GM12878 (cell line): ENCODE measurements around the gene S100A6. TPM values are rescaled to one million over a fixed set of nuclear protein-coding genes. Genes with fewer than 3 reads are reported as not detected.

Experiments
- ATAC-seq: fragments of 200-7000 bp; cut with Tn5 transposase; 3 replicates; pipeline ENCODE4 v1.9.1; 2020; ENCODE audit warnings: mild to moderate bottlenecking, moderate library complexity
- BruUV-seq: library from RNA; stranded (reverse); fragments of 400-500 nt; replicated peaks from 2 replicates; lab custom pipeline; 2021; lab: Mats Ljungman, UMichigan
- CTCF ChIA-PET: fragments of 300-600 bp; sonication (Branson Sonifier 250); formaldehyde crosslinking; extraction: SDS; loops from one replicate; lab custom pipeline; 2021; ENCODE audit warnings: inconsistent platforms; lab: Yijun Ruan, JAX
- POLR2A ChIA-PET: fragments of 350-600 bp; formaldehyde crosslinking; extraction: SDS; loops from one replicate; lab custom pipeline; 2021; ENCODE audit warnings: inconsistent platforms; lab: Charles Lee
- RAD21 ChIA-PET: fragments of 300-600 bp; sonication (Branson Sonifier 250); formaldehyde crosslinking; loops from one replicate; lab custom pipeline; 2023; ENCODE audit warnings: antibody characterized with exemption; ENCODE audit not compliant: unreplicated experiment; lab: Charles Lee
- SMC1A ChIA-PET: fragments of 300-600 bp; sonication (Branson Sonifier 250); formaldehyde crosslinking; loops from one replicate; lab custom pipeline; 2023; ENCODE audit not compliant: unreplicated experiment, uncharacterized antibody; lab: Charles Lee
- DNase-seq: peaks from one replicate; pipeline ENCODE4 v3.0.0-alpha.2; 2011; ENCODE audit warnings: low read depth, low spot score
- FAIRE-seq: peaks from 3 replicates; lab custom pipeline; 2011; peaks lifted over from hg19 to GRCh38; lab: Jason Lieb, UNC
- H2AFZ ChIP-seq: 2 replicates; pipeline ENCODE4 v1.6.0; 2011; ENCODE audit warnings: low read depth, low read length, control low read depth; ENCODE audit not compliant: control insufficient read depth
- H3K27ac ChIP-seq: 2 replicates; pipeline ENCODE4 v1.5.1; 2011; ENCODE audit warnings: control low read depth; ENCODE audit not compliant: control insufficient read depth, insufficient read depth
- H3K27me3 ChIP-seq, 2 experiments: replicated peaks in 1 of 2; 2 replicates each; pipeline versions ENCODE4 v1.6.0 to v1.6.1; 2011; ENCODE audit warnings: low read length in 1 of 2; ENCODE audit not compliant: control insufficient read depth in 2 of 2, insufficient read depth in 2 of 2
- H3K36me3 ChIP-seq, 2 experiments: 2 replicates each; pipeline ENCODE4 v1.5.1; 2011; ENCODE audit warnings: low read length in 1 of 2; ENCODE audit not compliant: control insufficient read depth in 2 of 2, insufficient read depth in 2 of 2
- H3K4me1 ChIP-seq: 2 replicates; pipeline ENCODE4 v1.6.1; 2011; ENCODE audit warnings: mild to moderate bottlenecking, low read length, moderate library complexity, mixed read lengths; ENCODE audit not compliant: control insufficient read depth, insufficient read depth
- H3K4me2 ChIP-seq: 2 replicates; pipeline ENCODE4 v1.6.0; 2011; ENCODE audit warnings: control low read depth; ENCODE audit not compliant: control insufficient read depth, insufficient read depth
- H3K4me3 ChIP-seq: fragments of 200-600 bp; sonication (generic); 2 replicates; pipeline ENCODE4 v1.5.1; 2016
- H3K79me2 ChIP-seq: 2 replicates; pipeline ENCODE4 v1.6.0; 2011; ENCODE audit warnings: low read length; ENCODE audit not compliant: control insufficient read depth, insufficient read depth
- H3K9ac ChIP-seq: 2 replicates; pipeline ENCODE4 v1.8.0; 2011; ENCODE audit warnings: low read length, control low read depth, mixed read lengths; ENCODE audit not compliant: control insufficient read depth, insufficient read depth
- H3K9me3 ChIP-seq: replicated peaks from 3 replicates; pipeline ENCODE4 v1.5.1; 2011; ENCODE audit warnings: mild to moderate bottlenecking, low read length; ENCODE audit not compliant: control insufficient read depth, insufficient read depth
- H4K20me1 ChIP-seq: 2 replicates; pipeline ENCODE4 v1.6.0; 2011; ENCODE audit not compliant: control insufficient read depth, insufficient read depth
- ATF3 ChIP-seq: IDR thresholded peaks from 2 replicates; pipeline ENCODE4 v1.6.1; 2011; ENCODE audit warnings: low read depth, mild to moderate bottlenecking, low read length, moderate library complexity, borderline replicate concordance; ENCODE audit errors: extremely low read depth
- BCLAF1 ChIP-seq: fragments of 450-650 bp; IDR thresholded peaks from 2 replicates; pipeline ENCODE4 v1.6.1; 2017; ENCODE audit warnings: antibody characterized with exemption, mild to moderate bottlenecking, moderate library complexity
- TCF12 ChIP-seq: IDR thresholded peaks from 2 replicates; pipeline ENCODE4 v1.6.1; 2011; ENCODE audit warnings: low read depth, mild to moderate bottlenecking, low read length
- TCF7 ChIP-seq: IDR thresholded peaks from 2 replicates; pipeline ENCODE4 v1.6.1; 2014; ENCODE audit warnings: antibody characterized with exemption, borderline replicate concordance
- WGBS: methylation state at CpG from one replicate; pipeline ENCODE4 v1.1.6; 2016; ENCODE audit warnings: low lambda C conversion rate; ENCODE audit not compliant: insufficient replicate concordance, insufficient coverage; ENCODE audit errors: missing lambda C conversion rate; 5-methylcytosine and 5-hydroxymethylcytosine counted together
- in situ Hi-C: fragments of 300-500 bp; cut with MboI; formaldehyde crosslinking; loops from 9 replicates; pipeline ENCODE4 v1.14.3; 2018; ENCODE audit warnings: mixed read lengths
- intact Hi-C: fragments of 100-400 bp; cut with micrococcal nuclease; formaldehyde crosslinking; loops from one replicate; pipeline ENCODE4 v1.14.2; 2022; ENCODE audit not compliant: unreplicated experiment
- polyA plus RNA-seq, 11 experiments: library from polyadenylated mRNA; depleted of rRNA in 4 of 11; unstranded in 6 of 11; stranded (reverse) in 5 of 11; fragments of >200 nt; fragmentation: Nextera tagmentation in 4 of 11; fragmentation: Illumina TruSeq in 1 of 11; extraction: Ambion mirVana in 4 of 11; extraction: Trizol in 1 of 11; gene quantifications; 1 replicate in 1 of 11; 2 replicates in 10 of 11; pipeline versions ENCODE4 v1.2.1 to v1.2.3, GENCODE V29; 2011 to 2016; ENCODE audit warnings: inconsistent platforms in 2 of 11, missing spikeins in 2 of 11, low read depth in 1 of 11
- total RNA-seq, 4 experiments: library from RNA; depleted of rRNA in 3 of 4; stranded (reverse); fragments of >200 nt in 3 of 4; fragmentation: Illumina TruSeq in 1 of 4; extraction: Trizol in 1 of 4; gene quantifications; 2 replicates each; pipeline versions ENCODE4 v1.2.1 to v1.2.3, GENCODE V29; 2013 to 2021

Gene S100A6
- total and polyA plus RNA-seq, 10 of the 15 experiments (the other 5 are each of a cell fraction or from before 2014, with no cell fraction given) = 7.2 to 121 (median 45.7) TPM

GRCh38 chr1:153534226-153534924 lies 1.4 kb downstream of the S100A6 start (continued):
- TF ChIP-seq TCF7 (no peak), ATF3 (no peak)

GRCh38 chr1:153533689-153534201 lies 2.0 kb downstream of the S100A6 start:
- ATAC-seq = no peak
- no peaks in the 10 kb centered on the region for H3K9me3 ChIP-seq
- no peaks in the 10 kb centered on the region; the same call in 1 of the 2 replicates for H3K79me2 ChIP-seq
- in situ Hi-C loops = no loop called here
- 57% methylated on average over 12 of the region's 13 CpGs for WGBS
- no peaks in the 10 kb centered on the region for H3K27me3 ChIP-seq
- CTCF ChIA-PET = interaction anchor here (0.5 to 8.6 kb wide), 16 partner anchors 11 to 453 kb away, joined by 3 to 216 read pairs (median 8); partner anchors contain the start of genes RAB13, S100A14, S100A16 and S100A2
- H3K36me3 ChIP-seq = no peaks in the 10 kb centered on the region
- DNase-seq = no peak
- H4K20me1 ChIP-seq = no peaks in the 10 kb centered on the region
- peak; percentile 9; the same call in 1 of the 2 replicates for TF ChIP-seq TCF12
- no peak for TF ChIP-seq BCLAF1
- POLR2A ChIA-PET = interaction anchor here (0.5 to 3.2 kb wide), 5 partner anchors 11 to 635 kb away, joined by 3 to 29 read pairs (median 3); partner anchors contain the start of gene S100A4
- RAD21 ChIA-PET = interaction anchor here (2.9 to 6.4 kb wide), 5 partner anchors 11 to 39 kb away, joined by 9 to 74 read pairs (median 38); partner anchors contain the start of genes S100A2 and S100A4
- H3K4me1 ChIP-seq = peaks cover 12% of the 10 kb centered on the region
- H3K27ac ChIP-seq = no peak overlapping the region
- no peak overlapping the region for H2AFZ ChIP-seq
- no peak overlapping the region for H3K4me3 ChIP-seq
- no peak for FAIRE-seq
- no TSS peak for BruUV-seq
- H3K4me2 ChIP-seq = no peak overlapping the region
- SMC1A ChIA-PET = interaction anchor here (1.0 to 5.6 kb wide), 10 partner anchors 12 to 182 kb away, joined by 3 to 72 read pairs (median 13); partner anchors contain the start of gene S100A4
- intact Hi-C loops = loop anchor here (5.0 kb wide), 1 partner anchor 34 kb away; the partner anchor contains the start of gene S100A2
- no peak overlapping the region for H3K9ac ChIP-seq
